GM12873 (cell line): ENCODE results near the gene TMEM59L.

Experiments
- CTCF ChIP-seq: IDR thresholded peaks from 2 replicates; pipeline ENCODE4 v1.5.1; 2012; ENCODE audit warnings: low read depth, mild to moderate bottlenecking, moderate library complexity, low read length, control low read depth; ENCODE audit not compliant: insufficient read depth; ENCODE audit errors: missing control alignments

Gene TMEM59L

GRCh38 chr19:18608805-18609716 lies 3.6 kb upstream of the TMEM59L start:
- TF ChIP-seq CTCF, result no peak

GRCh38 chr19:18609717-18610051 lies 3.0 kb upstream of the TMEM59L start:
- no peak for TF ChIP-seq CTCF

- no peak for TF ChIP-seq CTCF
Observed at GRCh38 chr19:18610245-18610555, 2.5 kb upstream of the TMEM59L start.

GRCh38 chr19:18610556-18611326 lies 1.9 kb upstream of the TMEM59L start:
- no peak for TF ChIP-seq CTCF

- TF ChIP-seq CTCF, result no peak
Observed at GRCh38 chr19:18611327-18612050, 1.2 kb upstream of the TMEM59L start.

- TF ChIP-seq CTCF, result no peak
Observed at GRCh38 chr19:18612051-18612771, 459 bp upstream of the TMEM59L start.
